KG1 (cell line): ENCODE results near the gene LRP1B.

Experiments used
- DNase-seq: peaks from one replicate; lab custom pipeline; 2025; lab: John Stamatoyannopoulos, UW

Gene LRP1B

GRCh38 chr2:141692829-141693228 lies 438.0 kb downstream of the LRP1B start:
- no peak for DNase-seq

GRCh38 chr2:141676139-141676538 lies 454.7 kb downstream of the LRP1B start:
- no peak for DNase-seq

DNA sequence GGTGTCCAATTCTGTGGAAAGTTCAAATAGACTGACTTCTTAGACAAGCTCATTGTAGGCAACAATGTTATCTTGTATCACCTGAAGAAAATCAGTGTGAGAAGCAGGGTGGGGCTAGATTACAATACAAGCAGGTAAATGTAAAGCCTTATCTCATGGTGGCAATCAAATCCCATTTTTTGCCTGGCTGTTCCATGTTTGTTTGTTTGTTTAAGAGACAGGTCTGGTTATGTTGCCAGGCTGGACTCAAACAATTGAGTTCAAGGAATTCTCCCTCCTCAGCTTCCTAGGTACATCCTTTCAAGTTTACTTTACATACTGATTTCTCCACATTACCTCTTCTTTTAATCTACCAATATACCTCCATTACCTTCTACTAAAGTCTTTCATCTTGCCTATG lies 464.6 kb downstream of the LRP1B start:
- DNase-seq = no peak

DNA sequence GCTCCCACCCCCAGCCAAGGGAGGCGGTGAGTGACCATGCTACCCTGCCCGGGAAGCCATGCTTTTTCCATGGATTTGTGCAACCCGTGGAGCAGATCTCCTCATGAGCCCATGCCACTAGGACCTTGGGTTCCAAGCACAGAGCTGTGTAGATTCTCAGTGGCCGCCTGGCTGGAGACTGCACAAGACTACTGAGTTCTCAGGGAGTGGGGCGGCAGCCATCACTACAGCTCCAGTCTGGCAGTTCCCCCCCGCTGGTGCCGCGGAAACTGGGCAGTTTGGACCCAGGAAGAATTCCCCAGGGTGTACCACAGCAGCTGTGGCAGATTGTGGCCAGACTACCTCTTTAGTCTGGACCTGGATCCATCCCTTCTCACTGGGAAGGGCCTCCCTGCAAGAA lies 470.6 kb downstream of the LRP1B start:
- no peak for DNase-seq

DNA sequence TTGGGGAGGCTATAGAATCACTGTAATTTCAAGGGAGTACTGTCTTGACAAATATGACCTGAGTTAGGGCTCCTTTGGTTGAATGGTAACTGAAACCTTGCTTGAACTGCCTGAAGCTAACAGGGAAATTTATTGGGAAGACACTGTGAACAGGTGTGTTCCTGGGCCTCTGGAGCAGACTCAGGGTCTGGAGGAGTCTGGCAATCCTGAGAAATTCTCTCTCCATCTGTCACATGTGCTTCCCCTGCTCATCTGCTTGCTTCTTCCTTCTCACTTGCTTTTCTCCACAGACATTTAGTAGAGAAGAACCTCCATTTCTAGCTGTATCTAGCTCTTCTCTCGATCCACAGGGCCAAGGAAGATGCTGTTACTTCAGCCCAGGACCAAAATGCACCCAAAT lies 476.5 kb downstream of the LRP1B start:
- DNase-seq = no peak

- no peak for DNase-seq
Measured at GRCh38 chr2:141653184-141653583, 477.6 kb downstream of the LRP1B start.

DNA sequence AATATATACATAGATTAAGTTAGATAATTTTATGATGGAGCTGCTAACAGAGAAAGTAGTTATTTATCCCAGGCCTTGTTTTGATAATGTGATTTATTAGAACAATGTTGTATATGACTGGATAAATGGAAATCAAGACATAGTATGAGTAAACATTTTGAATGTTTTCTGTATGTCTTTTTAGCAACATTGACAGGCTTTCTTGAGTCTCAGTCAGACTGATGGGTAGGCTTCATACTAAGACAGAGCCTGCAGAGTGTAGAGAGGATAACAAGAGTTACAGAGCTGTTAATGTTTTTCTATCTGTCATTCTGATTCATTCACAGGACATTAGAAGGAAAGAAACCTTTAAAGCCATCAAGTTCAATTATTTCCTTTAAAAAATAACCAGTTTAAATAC lies 478.5 kb downstream of the LRP1B start:
- DNase-seq = no peak

DNA sequence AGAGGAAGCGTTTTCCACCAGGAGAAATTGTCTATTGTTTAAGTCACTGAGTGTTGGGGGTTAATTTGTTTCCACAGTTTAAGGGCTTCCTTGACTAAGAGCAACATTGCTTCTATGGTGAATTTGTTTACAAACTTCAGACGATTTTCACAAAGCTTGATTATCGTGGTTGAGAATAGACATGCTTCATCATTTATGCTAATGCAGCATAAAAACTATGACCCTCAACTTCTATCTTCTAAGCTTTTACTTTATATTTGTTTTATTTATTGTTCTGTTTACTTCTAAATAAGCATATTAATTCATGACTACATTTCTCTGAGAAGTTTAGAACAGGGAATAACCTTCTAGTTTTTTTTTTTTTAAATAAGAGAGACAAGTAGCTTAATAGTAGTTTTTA lies 483.5 kb downstream of the LRP1B start:
- no peak for DNase-seq

GRCh38 chr2:141641462-141641861 lies 489.4 kb downstream of the LRP1B start:
- DNase-seq = no peak

- no peak for DNase-seq
Measured at GRCh38 chr2:141639809-141640208, 491.0 kb downstream of the LRP1B start.

- DNase-seq = no peak
Measured at GRCh38 chr2:141633132-141633531, 497.7 kb downstream of the LRP1B start.

GRCh38 chr2:141630407-141630930 lies 500.3 kb downstream of the LRP1B start:
- no peak for DNase-seq

- DNase-seq = no peak
Measured at GRCh38 chr2:141620372-141620771, 510.4 kb downstream of the LRP1B start.

GRCh38 chr2:141618457-141618856 lies 512.4 kb downstream of the LRP1B start:
- DNase-seq = no peak

DNA sequence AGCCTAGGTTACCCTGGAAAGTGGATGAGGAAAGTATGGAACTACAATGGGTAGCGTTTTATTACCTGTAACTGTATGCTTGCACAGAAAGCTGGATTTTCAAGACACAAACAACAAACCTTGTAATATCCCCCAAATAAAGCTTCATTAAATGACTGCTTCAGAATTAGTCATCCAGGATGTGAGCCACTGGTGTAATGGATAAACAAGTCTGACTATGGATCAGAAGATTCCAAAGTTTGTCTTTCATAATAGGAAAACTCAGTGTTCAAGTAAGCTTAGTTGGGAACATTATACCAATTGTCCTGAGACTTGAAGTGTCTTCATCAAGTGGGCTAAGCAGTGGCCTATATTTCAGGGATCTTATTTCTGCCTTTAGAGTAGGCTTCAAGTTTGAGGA lies 518.8 kb downstream of the LRP1B start:
- no peak for DNase-seq

DNA sequence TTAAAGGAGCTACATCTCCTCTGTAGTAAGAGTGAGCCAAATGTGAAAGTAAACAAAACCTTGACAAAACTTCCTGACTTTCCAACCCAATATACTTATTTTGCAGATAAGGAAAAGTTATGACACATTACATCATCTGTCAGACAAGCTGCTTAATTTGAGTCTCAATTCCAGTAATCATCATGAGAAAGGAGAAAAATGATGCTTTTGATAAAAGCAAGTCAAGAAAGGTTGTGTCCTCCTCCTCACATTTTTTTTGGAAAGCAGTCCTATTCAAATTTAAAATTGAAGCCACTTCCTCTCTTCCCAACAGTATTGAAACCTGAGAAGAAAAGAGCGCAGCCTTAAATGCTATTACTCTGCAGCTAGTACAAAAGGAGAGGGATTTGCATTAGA lies 519.6 kb downstream of the LRP1B start:
- DNase-seq = no peak

DNA sequence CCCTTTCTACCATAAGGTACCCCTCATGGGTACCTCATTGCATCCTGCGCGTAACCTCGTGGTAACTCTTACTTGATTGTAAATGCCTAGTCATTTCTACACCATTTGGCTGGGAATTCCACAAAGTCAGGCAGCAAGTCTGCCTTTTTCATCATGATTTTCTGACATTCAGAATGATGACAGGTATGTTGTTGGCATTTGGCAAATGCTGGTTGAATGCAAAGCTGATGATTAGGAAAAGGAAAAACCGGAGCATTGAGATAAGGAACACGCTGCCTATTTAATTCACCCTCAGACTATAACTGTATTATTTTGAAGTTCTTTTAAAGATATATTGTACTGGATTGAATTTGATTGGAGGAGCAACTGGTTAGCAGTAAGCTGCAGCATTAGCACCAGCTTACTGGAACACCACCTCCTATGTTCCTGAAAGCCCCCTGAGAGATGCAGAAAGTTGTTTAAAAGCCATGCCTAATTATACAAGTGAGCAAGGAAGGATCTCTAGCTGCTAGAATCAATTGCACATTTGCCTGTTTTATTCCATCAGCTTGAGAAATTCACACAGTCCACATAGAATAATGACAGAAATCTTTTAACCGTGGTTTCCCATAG lies 520.1 kb downstream of the LRP1B start:
- no peak for DNase-seq

GRCh38 chr2:141605163-141605562 lies 525.7 kb downstream of the LRP1B start:
- DNase-seq = no peak

DNA sequence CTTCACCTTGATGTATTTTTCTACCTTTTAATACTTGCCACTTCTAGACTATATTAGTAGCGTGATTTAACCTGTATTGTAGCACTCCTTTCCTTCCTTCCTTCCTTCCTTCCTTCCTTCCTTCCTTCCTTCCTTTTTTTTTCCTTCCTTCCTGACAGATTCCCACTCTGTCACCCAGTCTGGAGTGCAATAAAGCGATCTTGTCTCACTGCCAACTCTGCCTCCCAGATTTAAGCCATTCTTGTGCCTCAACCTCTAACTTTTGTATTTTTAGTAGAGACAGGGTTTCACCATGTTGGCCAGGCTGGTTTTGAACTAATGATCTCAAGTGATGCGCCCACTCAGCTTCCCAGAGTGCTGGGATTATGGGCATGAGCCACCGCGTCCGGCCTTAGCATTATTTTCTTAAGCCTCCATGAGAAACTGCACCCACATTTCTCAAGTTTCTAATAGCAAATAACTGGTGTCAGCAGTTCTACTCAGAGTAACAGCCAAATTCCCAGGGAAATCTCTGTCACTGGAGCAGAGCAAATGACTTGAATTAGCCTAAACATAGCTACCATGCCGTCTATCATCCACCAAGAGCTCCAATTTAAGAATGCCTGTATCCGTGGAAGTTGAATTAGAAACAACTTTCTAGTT lies 529.2 kb downstream of the LRP1B start:
- DNase-seq = no peak

GRCh38 chr2:141599721-141600120 lies 531.1 kb downstream of the LRP1B start:
- DNase-seq = no peak

DNA sequence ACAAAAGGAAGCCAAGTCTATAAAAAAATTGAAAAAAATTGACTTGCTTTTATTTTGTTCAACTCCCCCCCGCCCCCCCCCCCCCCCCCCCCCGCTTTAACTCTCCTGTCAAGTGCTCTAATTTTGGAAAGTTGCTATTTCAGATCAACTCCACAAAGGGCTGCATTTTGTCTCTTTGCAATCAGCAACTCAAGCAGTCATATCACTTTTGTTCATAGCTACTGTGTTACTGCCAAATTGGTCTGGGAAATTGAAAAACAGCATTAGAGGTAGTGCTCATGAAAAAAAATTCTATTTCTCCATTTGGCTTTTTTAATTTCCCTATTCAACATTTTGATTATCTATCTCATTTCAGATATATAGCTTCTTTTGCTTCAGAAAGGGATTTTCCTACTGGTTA lies 531.8 kb downstream of the LRP1B start:
- DNase-seq = no peak

DNA sequence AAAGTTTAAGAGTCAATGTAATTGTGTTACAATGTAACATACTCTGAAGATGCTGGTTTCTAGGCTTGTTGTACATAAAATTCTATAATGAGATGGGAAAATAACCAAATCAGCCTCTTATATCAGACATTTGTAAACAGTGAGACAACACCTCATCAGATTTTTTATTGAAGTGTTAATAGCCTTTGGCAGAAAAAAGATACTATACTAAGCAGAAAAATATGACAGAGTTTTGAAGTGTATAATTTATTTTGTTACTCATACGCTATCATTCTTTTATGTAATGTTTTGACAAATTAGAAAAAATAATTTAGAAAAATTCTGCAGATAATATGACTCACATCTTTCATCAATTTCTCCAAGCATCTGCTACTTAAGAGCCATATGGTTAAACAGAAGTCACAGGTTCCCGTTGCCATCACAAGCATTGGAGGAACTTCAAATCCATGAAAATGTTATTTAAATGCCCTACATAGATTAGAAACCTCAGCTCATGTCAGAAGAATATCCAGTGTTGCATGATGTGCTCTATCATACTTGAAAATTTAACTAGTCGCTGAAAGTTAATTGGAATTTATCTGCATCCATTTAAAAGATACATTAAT lies 535.4 kb downstream of the LRP1B start:
- DNase-seq = no peak

DNA sequence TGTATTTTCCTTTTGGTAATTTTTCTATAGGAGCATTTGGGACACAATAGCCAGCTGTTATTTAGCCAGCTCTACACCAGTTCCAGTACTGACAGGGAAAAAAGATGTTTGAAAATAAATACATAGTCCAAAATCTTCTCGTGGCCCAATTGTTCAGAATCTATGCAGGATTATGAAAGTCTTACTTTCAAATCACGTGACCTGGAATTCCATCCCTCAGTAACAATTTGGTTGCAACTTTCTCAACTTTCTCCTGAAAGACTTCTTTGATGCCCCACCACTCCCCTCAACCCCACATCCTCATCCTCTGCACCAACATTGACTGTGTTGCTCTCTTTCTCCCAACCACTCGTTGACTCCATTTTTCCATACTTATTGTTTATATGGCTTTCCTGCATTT lies 539.0 kb downstream of the LRP1B start:
- DNase-seq = no peak

DNA sequence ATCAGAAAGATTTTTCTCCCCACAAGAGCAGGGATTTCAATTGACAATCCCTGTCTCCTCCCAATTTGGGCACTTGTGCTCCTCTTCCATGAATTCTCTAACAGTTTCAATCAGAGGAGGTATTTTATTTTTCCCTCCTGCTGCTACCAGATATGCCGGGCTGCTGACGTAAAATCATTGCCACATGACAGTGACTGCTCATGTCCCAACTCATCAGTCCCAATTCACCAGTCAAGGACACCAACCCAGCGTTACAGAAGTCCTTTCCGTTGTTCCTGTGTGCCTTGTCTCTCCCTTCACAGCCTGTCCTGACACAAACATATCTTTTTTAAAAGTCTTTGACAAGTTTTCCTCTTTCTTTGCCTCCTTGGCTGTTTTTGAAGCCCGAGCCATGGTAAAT lies 540.2 kb downstream of the LRP1B start:
- DNase-seq = no peak
